HG03135 (cell line): Measurements from ENCODE around the gene SLC11A1.

ENCODE experiments used
- ATAC-seq: cut with Tn5 transposase; IDR thresholded peaks from one replicate; pipeline ENCODE4 v1.9.1; 2021; ENCODE audit warnings: mild to moderate bottlenecking, moderate library complexity; ENCODE audit not compliant: unreplicated experiment

The SLC11A1 gene, protein sequence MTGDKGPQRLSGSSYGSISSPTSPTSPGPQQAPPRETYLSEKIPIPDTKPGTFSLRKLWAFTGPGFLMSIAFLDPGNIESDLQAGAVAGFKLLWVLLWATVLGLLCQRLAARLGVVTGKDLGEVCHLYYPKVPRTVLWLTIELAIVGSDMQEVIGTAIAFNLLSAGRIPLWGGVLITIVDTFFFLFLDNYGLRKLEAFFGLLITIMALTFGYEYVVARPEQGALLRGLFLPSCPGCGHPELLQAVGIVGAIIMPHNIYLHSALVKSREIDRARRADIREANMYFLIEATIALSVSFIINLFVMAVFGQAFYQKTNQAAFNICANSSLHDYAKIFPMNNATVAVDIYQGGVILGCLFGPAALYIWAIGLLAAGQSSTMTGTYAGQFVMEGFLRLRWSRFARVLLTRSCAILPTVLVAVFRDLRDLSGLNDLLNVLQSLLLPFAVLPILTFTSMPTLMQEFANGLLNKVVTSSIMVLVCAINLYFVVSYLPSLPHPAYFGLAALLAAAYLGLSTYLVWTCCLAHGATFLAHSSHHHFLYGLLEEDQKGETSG

DNA sequence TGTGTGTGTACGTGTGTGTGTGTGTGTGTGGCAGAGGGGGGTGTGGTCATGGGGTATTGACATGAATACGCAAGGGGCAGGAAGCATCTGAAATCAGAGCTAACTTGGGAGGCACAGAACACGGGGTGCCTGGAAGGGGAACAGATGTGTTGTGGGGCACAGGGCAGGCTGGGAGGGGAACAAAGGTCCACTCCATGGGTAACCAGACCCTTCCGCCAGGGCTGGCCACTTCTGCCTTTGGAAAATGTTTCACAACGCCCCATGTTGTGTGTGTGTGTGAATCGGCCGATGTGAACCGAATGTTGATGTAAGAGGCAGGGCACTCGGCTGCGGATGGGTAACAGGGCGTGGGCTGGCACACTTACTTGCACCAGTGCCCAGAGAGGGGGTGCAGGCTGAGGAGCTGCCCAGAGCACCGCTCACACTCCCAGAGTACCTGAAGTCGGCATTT, at the start of gene SLC11A1:
TSS of gene SLC11A1 (plus strand) at position 358 of the 451 bp plus-strand sequence. CDS start 96 bp downstream, outside the sequence.
- ATAC-seq = no peak

DNA sequence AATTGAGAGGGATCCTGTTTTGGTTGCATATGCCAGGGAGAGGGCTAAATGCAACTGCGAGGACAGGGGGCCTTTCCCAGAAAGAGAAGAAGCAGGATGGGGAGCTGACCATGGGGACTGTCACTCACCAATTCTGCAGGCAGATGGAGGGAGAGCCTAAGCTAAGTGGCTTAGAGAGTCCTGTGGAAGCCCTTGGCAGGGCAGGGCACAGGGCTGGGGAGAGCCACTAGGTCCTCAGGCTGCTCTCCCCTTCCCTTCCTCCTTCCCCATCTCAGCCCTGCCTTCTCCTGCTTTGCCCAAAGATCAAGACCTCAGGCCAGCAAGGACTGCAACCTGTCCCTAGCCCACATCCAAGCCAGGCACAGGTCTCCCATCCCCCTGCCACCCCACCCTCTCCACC, 49.8 kb upstream of the SLC11A1 start:
- ATAC-seq = no peak

DNA sequence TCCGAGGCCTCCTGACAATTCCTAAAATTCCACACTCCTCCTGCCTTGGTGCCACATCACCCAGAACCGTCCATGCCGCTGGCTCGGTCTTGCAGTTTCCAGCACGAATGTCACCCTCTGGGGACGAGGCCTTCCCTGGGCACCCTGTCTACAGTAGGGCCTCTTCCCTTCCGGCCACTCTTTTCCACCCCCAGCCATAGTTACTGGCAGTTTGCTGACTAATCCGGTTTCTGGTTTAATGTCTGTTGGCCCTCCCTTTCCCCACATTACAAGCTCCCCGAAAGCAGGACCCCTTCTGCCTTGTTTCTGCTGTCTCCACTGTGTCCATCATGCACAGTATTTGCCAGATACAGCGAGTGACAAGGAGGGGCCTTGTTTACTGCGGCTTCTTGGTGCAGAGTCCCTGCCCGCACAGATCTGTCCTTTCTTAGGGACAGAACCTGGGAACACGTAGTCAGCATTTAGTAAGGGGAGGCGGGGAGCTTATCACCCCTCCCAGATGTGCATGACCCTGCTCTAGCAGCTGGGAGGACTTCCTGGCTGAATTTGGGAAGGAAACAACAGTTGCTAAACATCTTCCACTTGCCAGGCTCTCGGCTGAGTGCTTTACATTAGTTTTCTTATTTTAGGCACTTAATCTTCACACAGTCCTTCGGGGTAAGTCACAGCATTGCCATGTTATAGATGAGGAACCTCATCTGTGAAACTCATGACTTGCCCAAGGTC, 49.0 kb upstream of the SLC11A1 start:
- no peak for ATAC-seq

DNA sequence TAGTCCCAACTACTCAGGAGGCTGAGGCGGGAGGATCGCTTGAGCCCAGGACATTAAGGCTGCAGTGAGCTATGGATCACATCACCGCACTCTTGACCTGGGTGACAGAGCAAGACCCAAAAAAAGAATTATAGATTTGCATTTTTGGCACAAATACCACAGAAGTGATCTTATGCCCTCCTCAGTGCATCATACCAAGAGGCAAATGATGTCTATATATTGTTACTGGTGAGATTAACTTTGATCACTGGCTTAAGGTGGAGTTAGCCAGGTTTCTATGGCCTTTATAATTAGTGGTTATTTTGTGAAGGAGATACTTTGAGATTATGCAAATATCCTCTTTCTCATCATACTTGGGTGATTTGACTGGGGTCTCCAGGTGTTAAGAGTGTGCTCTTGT, 47.5 kb upstream of the SLC11A1 start:
- ATAC-seq = no peak

DNA sequence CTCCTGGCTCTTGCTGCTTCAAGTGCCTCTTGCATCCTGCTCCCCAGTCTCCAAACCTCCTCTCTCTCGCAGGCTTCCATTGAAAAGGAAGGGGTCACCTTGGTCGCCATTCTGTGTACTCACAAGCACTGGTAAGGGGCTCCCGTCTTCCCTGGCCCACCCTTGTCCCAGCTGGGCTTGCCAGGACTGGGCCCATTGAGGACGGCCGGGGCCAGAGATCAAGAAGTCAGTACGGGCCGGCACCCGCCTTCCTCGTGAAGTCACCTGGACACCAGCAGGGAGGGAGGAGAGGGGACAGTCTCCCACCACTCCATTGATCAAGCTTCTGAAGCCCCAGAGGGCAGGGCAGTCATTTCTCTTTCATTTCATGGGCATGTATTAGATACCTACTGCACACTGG, 41.4 kb upstream of the SLC11A1 start:
- no peak for ATAC-seq

DNA sequence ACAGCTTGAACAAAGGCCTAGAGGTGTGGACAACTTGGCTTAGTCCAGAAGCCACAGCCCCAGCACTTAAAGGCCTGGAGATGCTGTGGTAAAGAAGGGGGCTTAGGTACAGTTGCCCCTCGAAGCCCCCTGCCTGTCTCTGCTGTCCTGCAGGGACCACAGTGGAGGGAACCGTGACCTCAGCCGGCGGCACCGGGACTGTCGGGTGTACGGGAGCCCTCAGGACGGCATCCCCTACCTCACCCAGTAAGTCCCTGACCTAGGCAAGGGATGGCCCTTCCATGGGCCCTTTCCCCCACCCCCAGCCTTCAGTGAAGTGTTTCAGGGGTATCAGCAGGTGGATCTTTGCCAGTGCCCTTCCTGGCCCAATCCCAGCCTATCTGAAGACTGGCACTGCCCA, 40.7 kb upstream of the SLC11A1 start:
- ATAC-seq = no peak

DNA sequence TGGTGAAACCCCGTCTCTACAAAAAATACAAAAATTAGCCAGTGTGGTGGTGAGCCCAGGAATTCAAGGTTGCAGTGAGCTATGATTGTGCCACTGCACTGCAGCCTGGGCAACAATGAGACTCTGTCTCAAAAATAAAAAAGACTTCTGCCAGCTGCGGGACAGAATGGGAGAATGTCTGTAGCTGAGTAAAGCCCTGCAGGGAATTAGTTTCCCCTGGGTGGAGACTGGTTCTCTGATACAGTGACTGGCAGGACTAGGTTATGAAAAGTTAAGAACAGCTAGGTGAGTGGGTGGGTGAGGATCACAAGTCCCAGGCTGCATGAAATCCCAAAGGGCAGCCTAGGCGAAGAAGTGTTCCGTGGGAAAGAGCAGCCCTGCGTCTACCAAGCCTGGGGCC, 39.2 kb upstream of the SLC11A1 start:
- no peak for ATAC-seq

DNA sequence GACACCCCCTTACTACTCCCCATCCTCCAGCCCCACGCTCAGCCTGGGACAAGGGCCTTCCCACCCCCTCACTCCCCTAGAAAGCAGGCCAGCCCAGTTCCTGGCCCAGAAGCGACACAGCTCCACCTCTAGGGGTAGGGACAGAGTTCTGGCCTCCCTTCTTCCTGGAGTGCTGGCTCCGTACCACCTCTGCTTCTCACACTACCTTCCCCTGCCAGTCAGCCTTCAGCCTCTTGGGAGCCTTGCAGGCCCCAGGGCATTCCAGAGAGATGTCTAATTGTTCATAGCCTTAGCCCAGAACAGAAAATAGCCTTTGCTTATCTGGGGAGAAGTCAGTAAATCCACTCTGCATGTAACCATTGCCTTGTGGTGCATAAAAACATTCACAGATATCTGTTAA, 38.5 kb upstream of the SLC11A1 start:
- ATAC-seq = no peak

DNA sequence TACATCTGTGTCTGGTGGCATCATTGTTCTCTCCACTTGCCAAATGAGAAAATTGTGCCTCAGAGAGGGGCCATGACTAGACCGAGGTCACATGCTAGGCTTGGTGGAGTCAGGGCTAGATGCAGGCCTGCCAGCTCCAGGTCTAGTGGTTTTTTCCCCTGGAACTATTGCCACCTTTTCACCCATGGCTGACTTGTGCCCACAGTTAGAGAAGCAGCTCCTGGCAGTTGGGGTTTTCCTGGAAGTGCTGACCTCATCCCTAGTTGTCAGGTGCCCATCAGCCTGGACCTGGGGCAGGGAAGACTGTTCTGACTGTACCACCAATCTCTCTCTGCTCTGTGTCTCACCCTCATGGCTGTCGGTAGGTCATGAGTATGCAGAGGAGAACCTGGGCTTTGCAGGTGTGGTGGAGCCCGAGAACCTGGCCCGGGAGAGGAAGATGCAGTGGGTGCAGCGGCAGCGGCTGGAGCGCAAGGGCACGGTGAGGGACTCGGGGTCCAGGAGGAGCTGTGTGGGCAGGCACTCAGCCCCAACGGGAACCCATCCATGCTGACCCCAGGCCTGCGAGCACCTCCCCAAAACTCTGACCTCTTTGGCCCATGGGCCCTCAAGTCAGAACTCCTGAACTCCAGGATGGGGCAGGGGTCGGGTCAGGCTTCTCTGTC, 37.9 kb upstream of the SLC11A1 start:
- ATAC-seq = no peak

DNA sequence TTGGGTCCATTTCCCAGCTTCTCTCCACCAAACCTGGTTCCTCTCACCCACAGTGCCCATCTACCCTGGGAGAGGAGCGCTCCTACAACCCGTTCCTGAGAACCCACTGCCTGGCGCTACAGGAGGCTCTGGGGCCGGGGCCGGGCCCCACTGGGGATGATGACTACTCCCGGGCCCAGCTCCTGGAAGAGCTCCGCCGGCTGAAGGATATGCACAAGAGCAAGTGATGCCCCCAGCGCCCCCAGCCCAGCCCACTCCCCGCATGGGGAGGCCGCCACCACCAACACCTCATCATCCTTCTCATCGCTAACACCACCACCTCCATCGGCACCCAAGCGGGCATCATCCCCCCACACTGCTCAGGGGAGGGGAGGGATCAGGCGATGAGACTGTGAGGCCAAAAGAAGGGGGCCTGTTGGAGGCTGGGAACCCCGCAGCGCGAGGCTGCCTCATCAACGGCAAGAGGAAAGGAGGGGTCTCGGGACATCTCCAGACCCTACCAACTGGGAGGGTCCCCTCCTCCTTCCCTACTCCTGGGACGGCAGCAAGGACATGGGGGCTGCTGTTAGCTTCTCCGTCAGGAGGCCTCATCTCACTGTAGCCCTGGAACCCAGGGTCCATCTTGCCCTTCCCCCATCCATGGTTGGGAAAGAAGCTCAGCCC, 37.2 kb upstream of the SLC11A1 start:
- ATAC-seq = no peak

DNA sequence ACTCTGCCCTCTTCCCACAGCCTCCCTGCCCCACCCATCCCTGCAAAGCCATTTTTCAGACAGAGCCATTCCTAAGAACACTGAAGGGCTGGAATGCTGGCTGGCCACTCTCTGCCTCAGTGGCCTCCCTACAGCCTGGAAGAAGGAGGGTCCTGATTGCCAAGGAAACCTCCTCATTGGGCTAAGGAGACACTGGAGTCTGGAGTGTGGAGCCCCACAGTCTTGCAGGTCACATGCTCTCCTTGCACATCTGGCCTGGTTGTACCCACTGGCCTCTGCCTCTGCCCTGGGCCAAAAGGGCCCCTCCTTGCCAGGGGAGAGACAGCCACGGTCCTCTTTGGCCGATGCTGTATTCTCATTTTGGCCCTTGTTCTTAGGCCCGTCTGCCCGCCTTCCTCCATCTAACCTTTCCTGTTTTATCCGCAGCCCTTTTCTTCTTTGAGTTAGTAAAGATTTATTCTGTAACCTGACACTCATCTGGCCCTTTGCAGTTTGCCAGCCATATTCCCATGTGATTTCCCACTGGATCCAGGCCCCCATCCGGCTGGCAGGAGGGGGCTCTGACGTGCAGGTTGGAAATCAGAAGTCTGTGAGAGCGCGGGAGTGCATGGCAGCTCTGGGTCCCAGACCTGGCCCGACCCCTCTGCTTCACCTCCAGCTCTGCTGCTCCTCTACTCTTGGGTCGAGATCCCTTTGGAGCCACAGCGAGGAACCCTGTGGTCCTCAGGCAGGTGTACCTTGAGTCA, 36.4 kb upstream of the SLC11A1 start:
- ATAC-seq = no peak

DNA sequence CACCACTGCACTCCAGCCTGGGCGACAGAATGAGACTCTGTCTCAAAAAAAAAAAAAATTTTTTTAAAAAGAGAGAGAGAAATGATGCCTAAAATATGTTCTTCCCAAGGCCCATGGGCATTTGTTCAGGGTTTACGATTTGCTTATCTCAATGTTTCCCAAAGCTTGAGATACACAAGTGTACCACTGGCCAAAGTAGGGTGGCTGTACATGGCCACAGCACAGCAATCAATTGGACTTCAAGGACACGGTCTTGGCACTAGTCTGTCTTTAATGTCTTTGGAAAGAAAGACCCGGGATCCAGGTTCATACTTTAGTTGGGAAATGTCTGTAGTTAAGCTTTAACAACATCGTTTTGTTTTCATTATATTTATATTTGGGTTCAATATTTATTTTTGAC, 34.9 kb upstream of the SLC11A1 start:
- no peak for ATAC-seq

DNA sequence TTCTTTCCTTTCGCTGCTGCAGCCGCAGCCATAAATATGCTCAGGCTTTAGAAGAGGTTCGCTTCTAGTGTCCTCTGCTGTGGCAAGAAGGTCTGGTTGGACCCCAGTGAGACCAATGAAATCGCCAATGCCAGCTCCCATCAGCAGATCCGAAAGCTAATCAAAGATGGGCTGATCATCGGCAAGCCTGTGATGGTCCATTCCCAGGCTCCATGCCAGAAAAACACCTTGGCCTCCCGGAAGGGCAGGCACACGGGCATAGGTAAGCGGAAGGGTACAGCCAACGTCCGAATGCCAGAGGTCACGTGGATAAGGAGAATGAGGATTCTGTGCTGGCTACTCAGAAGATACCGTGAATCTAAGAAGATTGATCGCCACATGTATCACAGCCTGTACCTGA, 28.0 kb upstream of the SLC11A1 start:
- no peak for ATAC-seq

DNA sequence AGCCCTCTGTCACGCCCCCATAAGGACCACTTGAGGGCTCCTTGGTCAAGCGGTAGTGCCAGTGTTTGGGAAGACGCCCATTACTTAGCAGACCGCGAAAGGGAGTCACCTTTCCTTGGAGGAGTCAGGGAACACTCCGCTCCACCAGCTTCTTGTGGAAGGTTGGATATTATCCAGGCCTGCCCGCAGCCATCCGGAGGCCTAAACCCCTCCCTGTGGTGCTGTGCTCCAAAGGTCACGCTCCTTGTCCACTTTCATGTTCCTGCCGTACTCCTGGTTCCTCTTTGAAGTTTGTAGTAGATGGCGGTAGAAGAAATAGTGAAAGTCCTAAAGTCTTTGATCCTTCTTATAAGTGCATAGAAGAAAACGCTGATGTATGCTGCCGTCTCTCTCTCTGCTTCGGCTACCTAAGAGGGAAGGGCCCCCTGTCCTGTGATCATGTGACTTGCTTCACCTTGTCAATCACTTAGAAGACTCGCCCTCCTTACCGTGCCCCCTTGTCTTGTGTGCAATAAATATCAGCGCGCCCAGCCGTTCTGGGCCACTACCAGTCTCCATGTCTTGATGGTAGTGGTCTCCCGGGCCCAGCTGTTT, 27.1 kb upstream of the SLC11A1 start:
- ATAC-seq = no peak

DNA sequence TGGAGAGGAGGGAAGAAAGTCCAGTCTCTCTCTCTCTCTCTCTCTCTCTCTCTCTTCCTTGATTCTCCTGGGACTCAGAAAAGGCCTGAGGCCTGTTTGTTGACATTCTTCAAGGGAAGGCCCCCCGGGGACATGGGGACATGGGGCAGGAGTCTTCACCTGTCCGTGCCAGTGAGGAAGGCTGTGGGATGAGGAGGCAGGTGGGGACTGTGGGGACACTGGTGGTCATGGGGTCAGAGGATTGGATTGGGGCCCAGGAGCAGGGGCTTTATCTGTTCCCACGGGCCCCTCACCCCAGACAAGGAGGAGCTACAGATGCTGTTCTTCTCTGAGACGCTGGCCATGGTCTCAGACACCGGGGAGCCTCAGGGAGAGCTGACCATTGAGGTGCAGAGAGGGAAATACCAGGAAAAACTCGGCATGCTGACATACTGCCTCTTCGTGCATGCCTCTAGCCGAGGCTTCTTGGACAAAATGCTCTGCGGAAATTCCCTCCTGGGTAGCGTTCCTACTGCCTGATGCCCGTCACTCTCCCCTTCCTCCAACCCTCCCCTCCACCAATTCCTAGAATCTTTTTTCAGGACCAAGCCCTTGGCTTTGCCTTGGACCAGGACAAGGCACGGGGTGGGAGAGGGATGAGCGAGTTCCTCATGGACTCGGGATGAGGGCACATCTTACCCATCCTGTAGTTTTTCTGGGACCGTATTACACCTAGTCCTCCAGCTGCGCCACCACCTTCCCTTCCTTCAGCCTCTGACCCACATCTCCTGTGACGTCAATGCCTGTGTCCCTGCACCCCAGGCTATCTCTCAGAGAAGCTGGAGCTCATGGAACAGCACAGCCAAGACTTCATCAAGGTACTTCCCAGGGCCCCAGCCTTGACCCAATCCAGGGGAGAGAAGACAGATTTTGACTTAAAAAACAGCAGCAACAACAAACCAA, 24.6 kb upstream of the SLC11A1 start:
- ATAC-seq = no peak

DNA sequence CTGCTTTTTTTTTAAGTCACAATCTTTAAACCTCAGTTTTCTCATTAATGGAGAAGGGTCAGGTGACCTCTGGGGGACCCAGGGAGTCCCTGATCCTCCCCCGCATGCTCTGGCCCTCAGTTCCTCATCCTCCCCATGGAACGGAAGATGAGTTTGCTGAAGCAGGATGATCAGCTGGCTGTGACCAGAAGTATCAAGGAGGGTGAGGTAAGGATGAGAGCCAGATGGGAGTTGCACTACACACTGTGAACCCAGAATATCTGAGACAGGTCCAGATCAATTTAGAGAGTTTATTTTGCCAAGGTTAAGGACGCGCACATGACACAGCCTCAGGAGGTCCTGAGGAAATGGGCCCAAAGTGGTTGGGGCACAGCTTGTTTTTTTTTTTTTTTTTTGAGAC, 21.6 kb upstream of the SLC11A1 start:
- ATAC-seq = no peak

DNA sequence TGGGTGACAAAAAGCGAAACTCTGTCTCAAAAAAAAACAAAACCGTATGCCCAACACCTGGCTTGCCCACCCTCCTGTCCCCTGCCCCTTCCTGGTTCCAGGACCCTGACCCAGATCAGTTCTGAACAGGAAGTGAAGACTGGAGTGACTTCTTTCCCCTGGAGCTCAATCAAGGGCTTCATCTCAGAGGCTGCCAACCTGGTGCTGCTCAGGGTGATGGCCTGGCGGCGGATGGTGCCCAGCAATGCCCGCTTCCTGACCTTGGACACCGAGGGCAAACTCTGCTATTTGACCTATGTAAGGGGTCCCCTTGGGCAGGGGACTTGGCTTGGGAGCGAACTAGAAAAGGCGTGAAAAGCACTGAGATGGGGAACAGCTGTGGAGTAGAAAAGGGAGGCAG, 19.5 kb upstream of the SLC11A1 start:
- no peak for ATAC-seq

DNA sequence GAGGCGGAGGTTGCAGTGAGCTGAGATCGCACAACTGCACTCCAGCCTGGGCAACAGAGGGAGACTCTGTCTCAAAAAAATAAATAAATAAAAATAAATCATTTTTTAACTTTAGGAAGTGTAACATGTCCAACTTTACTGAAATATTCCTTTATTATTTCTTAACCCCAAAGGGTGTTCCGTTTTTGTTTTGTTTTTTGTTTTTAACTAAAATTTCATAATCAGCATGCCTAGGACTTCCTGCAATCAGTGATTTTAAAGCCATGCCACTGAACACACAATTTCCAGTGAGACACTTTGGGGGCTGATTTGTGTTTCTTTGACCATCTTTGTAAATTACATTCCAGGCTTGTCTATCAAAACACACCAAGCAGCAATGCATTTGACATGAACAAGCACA, 18.3 kb upstream of the SLC11A1 start:
- no peak for ATAC-seq

DNA sequence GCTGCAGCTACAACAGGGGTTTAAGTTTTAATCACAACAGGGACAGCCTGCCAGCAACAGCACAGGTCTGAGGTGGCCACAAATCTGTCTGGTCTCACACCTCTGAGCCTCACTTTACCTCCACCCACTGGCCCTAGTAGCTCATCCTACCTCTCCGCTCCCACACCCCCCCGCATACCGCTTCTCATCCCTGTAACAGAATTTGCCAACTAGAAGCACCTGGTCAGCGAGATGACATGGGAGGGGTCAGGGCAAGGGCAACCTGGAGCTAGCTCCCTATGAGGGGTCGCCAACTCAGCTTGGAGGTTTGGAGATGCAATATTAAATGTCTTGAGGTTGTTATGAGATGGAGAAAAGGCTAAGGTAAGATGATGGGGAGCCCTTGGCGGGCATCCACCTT, 17.9 kb upstream of the SLC11A1 start:
- no peak for ATAC-seq
